Colon (tissue), 2 donors: ENCODE data around the gene HOXA11.

Source experiments
- FAIRE-seq: peaks from 2 replicates; lab custom pipeline; 2012; peaks lifted over from hg19 to GRCh38; lab: Jason Lieb, UNC
- donor health status: control.
- donor health status: control.

HOXA11 gene

DNA sequence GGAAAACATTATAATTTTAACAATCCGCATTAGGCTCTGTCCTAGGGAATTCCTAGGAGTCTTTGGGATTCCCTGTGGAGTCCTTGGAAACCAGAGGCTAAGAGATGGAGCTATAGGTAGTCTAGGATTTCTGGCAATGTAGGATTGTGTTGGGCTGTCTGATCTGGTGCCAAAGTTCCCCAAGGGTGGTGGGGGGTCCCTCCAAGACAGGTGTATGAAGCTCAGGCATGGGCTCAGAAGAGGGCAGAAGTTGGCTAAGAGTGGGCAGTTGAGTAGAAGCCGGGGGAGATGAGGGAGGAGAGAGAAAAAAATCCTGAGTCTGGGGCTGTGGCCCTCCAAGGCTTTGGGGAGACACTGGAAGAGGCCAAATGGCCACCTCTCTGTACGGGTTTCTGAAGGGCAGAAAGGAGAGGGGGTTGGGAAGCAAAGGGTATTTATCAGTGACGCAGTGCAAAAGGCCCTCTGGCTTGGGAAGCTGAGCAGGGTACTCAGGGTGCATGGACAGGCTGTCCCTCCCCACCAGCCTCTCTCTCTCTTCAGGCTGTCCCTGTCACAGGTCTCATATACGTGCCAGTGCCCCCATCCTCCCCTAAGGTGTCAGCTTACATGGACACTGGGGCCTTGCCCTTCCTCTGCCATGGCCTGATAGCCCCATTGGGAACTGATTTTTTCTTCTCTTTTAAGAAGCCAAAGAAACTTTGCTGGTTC, 38.4 kb downstream of the HOXA11 start:
- no peak for FAIRE-seq

DNA sequence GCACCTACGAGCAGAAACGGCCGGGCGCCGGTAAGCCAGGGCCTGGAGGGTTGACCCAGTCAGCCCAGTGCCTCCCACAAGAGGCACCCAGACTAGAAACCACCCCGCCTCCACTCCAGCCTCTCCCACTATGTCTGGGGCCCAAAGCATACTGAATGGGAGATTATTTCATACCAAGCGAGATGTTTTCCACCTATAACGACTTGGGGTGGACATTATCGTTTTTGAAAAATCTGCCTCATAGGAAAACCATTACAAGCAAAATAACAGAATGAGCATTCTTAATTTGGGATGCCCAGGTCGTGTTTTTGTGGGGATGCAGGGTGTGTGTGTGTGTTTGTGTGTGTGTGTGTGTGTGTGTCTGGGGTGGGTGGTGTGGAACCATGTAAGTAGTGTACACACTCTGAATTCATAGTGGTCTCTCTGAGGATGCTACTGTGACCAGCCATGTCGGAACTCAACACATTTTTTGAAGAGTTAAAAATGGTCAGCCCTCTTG, 39.1 kb downstream of the HOXA11 start:
- FAIRE-seq, result no peak

DNA sequence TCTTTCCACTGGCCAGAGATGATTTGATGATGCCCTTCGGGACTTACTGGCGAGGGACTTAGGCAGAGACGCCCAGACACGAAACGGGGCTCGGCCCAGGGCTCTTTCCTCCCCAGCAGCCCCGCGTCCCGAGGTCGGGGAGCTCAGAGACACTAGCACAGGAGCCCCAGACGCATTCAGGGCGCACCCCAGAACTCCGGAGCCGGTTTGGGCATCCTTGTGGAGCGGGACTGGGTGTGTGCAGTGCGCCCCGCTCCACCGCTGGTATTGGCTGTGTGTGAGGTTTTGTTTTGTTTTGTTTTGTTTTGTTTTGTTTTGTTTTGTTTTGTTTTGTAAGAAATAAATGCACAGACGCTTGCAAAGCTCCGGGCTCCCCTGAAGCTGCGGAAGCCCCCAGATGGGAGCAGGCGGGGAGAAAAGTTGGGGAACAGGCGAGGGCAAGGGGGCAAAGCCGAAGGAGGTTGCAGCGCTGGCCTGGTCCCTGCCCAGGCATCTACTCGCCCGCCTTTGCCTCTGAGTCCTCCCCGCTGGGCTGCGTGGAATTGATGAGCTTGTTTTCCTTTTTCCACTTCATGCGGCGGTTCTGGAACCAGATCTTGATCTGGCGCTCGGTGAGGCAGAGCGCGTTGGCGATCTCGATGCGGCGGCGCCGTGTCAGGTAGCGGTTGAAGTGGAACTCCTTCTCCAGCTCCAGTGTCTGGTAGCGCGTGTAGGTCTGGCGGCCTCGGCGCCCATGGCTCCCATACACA, 39.7 kb downstream of the HOXA11 start:
- FAIRE-seq, result no peak

DNA sequence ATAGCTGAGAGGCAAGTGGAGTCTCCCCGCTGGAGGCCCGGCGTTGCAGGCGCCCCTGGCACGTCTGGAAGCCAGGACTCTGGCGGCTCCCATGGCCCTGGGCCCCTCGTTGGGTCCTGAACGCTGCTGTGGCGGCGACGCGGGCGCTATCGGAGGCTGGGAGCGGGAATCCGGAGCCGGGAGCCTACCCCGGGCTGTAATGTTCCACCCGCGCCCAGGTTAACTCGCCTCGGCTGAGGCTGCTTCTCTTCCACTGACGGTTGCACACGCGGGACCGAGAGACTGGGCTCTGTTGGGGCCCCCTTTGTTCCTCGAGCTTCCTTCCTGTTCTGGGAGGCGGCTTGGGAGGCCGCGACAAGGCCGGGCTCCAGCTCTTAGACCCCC, 40.3 kb downstream of the HOXA11 start:
- FAIRE-seq, result no peak

DNA sequence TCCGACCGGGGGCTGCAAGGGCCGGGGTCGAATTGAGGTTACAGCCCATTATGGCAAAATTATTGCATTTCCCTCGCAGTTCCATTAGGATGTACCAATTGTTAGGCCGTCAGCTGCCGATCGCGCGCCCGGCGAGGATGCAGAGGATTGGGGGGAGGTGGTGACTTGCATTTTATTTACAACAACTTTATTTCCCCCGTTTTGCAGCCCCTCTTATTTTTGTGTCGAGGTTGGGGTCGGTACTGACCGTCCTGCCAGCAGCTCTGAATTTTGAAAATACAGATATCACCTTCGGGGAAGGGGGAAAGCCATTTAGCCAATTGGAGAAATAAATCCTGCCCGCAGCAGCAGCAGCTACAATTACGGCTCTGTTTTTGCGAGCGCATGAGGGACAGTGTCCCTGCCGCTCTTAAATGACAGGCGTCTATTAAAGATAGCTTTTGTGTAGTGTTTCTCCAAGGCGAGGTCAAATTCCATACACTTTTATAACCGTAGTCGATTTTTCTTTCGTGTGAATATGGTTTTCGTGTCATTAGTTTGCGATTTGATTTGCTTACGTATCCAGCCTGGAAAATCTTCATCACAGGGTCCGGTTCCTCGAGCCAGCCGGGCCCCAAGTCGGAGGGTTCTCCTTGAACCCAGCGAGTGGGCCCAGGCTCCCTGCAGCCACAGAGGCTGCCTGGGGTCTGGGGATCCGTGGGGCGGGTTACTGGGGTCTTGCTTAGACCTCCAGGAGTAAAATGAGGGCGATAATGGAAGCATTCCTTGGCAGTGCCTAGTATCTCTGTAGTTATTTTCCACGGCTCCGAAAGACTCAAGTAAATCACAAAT, 40.9 kb downstream of the HOXA11 start:
- FAIRE-seq, result no peak

DNA sequence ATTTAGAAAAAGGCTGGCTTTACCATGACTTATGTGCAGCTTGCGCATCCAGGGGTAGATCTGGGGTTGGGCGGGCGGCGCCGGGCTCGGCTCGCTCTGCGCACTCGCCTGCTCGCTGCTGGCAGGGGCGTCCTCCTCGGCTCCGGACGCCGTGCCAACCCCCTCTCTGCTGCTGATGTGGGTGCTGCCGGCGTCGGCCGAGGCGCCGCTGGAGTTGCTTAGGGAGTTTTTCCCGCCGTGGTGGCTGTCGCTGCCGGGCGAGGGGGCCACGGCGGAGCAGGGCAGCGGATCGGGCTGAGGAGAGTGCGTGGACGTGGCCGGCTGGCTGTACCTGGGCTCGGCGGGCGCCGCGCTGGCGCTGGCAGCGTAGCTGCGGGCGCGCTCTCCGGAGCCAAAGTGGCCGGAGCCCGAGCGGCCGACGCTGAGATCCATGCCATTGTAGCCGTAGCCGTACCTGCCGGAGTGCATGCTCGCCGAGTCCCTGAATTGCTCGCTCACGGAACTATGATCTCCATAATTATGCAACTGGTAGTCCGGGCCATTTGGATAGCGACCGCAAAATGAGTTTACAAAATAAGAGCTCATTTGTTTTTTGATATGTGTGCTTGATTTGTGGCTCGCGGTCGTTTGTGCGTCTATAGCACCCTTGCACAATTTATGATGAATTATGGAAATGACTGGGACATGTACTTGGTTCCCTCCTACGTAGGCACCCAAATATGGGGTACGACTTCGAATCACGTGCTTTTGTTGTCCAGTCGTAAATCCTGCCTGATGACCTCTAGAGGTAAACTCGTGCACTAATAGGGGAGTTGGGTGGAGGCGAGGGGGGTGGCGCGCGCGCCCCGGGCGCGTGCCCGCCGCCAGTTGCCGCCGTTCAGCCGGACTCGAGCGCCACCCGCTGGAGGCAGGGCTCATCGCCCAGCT, 41.7 kb downstream of the HOXA11 start, which contains the start of gene HOXA5:
Gene HOXA5, minus strand, starts transcription at position 659 of the 927 bp plus-strand sequence. Its CDS starts 74 bp downstream, at position 585.
- FAIRE-seq, result no peak

DNA sequence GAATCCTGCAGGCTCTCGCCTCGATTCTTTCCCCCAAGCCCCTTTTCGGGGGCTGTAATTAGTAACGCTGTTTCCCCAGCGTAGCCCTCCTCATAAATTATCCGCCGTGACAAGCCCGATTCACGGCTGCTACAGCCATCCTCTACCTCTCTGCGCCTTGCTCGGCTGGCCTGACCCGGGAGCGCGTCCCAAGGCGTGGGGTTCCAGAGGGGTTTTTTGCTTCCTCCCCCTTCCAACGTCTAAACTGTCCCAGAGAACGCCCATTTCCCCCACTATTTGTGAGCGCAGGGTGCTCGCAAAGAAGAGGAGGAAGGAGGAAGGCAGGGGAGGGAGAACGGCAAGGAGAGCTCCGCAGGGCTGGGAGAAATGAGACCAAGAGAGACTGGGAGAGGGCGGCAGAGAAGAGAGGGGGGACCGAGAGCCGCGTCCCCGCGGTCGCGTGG, 42.4 kb downstream of the HOXA11 start:
- FAIRE-seq, result no peak

DNA sequence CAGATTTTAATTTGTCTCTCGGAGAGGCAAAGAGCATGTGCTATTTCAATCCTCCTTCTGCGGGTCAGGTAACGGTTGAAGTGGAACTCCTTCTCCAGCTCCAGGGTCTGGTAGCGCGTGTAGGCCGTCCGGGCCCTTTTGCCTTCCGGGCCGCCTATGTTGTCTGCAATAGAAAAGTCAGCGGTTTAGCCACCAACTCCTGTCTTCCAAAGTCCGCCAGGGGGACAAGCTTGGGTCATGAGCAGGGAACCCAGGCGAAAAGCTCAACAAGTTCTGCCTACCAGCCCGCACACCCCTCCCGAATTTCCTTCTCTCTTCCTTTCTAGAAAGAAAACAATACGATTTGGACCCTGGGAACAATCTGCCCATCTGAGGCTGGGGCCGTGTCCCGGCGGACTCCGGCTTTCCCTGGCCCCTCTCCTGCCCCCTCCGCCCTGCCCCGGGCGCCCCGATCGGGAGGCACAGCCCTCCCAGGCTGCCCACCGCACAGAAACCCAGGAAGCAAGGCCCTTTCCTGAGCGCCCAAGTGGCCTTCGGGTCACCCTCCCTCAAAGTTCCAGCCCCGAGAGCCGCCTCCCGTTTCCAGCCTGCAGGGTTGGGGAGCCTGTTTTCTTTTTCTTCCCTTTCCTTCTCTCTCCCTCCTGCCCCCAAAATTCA, 43.0 kb downstream of the HOXA11 start:
- no peak for FAIRE-seq

DNA sequence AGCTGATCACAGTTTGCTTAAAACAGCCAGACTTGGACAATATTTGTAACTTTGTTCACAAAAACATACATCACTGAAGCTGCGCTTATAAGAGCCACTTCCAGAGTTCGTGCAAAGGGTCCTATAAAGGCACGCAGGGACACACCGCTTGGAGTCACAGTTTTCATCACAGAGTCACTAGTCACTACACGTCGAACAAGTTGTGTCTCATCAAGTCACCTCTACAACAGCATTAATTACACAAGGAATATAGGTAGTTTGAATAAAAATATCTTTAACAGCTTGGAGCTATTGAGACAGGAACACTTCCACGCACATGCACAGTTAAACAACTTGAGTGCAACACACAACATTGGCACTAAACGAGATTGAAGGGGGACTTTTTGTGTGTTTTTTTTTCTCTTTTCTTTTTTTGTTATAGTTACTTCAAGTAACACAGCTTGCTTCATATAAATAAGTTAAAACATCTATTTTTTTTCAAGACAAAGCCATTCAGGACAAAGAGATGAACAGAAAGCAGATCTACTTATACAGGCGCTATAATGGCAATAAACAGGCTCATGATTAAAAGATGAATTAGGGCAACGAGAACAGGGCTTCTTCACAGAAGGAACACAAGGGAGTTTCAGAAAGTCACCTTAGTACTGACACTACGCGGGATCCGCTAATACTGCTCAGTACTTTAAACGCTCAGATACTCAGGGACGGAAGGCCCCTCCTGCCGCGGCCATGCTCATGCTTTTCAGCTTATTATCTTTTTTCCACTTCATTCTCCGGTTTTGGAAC, 43.7 kb downstream of the HOXA11 start:
- FAIRE-seq, result no peak

DNA sequence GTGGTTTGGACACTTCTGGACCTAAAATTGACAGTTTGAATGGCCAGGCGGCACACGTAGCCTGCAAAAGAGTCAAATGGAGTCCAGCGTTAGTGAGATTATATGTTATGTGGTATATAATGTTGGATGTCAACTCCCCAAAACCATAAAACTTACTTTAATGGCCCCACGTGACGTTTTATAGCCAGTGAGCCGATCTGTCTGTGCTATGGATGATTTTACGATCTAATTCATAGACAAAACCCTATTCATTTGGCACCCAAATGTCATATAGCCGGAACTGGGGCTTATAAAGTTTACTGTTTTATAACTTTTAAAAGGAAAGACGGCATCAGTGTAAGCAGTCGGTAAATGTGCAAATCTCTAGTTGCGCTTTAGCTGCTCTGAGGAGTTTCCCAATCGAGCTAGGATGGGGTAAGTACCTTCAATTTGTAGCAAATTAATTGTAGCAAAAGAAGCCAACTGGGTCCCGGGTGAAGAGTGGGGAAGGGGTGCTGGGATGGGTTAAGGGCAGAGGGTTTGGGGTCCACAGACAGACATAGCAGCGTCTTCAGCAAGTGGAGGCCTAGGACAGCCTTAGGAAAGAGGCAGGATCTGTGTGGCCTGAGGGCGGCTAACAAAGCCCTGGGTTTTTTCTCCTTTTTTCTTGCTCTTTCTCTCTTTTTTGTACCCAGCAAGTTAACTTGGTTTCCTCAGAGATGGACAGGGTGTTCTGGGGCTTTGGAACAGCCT, 44.7 kb downstream of the HOXA11 start:
- FAIRE-seq, result peak; percentile 66

DNA sequence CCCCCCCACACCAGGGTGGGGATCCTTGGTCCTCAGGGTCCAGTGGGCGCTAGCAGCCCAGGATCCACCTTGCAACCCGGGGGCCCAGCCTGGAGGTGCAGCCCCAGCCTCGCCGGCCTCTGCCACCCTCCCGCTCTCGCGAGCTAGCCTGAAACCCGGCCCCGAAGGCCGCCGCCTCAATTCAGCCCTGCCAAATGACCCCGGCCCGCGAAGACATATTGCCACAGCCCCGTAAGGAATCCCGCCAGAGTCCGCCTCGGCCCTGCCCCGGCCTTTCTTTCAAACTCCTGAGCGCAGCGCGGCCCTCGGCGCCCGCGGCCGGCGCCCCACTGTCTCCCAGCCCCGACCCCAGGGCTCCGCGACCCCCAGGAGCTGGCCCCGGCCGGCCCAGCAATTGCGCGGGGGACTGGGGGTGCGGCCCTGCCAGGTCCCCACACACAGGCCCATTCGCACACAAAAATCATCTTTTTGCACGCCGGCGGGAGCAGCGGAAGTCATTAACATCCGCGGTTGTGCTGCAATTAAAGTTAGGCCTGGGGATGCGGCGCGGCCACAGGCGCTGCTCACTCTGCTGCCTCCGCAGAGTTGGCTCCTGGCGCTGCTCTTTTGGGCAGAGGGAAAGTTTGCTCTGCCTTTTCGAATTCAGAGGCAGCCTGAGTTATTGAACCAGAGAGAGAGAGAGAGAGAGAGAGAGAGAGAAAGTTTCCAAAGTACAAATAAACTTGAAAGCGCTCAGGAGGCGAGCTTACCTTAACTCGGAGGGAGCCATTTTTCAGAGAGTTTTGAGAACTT, 45.5 kb downstream of the HOXA11 start:
- no peak for FAIRE-seq

DNA sequence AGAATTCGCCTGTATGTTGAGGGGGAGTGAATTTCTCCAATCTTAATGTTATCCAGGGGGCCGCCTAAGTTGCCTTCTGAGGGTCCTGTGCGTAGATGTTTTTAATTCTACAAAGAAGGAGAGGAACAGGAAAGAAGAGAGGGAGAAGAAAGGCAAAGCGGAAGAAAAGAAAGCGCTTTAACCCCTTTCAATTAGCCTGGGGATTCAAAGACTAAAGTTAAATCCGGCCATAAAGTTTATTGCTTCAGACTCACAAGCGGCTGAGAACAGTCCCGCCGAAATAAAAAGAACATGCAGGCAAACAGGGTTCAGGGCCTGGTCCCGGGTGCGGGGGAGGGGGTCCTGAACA, 46.1 kb downstream of the HOXA11 start:
- no peak for FAIRE-seq

DNA sequence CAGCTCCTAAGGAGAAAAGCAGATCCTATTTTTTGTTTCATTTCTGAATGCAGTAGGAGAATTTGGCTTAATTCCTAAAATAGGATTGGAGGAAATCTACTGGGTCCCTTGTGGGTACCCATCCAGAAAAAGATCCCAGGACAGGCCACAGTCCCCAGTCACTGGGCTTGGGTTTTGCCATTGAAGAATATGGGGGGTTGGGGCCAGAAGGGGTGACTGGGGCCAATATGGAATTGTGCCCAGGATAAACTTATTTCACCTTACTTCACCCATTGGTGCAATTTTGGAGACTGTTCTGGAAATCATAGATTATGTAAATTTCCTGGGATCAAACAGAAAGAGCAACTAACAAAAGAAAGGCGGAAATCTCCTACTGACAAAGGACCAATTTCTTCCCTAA, 46.6 kb downstream of the HOXA11 start:
- no peak for FAIRE-seq

DNA sequence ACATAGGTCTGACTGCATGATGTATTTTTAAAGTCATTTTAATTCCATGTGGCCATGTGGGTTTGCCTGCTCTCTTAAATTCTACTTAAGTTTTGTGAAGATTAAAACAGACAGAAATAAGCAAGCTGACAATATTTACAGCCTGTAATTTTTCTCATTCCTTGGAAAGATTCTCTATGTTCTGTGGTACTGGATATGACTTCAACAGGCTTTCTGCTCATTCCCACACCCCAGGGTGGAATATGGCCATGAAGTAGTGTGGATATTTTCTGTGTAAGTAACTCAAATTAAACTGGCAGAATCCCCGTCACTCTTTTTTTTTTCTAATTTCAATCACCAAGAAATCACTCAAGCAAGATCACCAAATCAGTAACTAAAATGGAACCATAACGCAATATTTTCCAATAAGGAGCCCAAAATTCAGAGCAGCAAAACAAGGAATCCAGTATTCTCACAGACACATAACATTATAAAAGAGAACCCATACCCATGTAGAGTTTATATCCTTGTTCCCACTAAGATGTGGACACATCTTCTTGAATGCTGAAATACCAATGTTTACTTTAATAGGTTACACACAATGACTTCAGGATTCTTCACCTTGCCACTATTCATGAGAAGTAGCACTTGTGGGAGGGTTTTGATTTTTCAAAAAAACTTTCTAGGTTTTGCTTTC, 47.3 kb downstream of the HOXA11 start:
- no peak for FAIRE-seq

DNA sequence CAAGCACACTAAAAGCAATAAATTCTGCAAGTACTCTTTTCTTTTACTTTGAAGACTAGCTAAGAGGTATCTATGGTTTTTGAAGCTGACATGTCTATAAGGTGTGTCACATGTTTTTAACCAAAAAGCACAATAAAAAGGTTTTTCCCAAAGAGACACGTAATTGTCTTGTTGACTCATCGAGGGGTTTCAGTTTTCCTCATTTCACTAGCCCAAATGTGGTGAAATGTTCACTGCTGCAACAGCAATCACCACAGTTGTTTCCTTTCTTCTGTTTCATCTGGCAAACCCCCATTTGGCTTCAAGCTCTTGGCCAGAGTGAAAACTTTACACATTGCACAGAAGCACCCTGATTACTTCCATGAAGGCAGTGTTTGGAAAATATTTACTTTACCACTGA, 50.6 kb downstream of the HOXA11 start:
- no peak for FAIRE-seq

DNA sequence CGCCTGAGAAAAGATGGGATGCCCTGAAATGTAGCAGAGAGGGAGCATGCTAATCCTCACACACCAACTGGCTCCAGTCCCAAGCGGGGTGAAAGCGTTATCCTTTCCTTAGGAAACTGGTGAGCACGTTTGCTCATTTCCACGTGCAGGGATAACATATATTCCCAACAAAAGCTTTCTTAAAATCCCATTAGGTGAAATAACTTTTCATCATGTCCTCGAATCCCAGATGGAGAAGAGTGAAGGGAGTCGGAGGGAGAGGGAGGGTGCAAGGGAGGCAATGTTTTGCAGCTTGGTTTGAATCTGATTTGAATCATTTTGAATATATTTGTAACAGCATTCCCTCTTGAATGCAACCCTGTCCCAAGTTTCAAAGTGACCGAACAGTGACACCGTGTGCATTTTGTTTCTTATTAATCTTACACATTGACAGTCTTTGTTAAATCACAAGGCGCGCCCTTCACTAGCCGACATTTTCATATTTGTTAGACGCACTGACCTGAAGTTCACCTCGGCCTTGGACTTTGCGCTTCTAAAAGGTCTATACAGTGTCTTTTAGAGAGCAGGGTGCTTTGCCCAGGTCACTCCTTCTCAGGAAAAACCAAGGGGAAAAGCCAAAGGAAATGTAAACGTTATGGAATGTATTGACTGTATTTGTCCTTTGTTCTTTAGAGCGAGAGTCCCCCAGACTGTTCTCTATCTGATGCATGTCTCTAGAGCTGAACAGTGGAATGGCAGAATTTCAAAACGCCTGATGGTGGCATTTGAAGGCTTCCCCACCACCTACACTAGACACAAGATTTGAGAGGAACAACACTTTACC, 51.4 kb downstream of the HOXA11 start:
- no peak for FAIRE-seq

DNA sequence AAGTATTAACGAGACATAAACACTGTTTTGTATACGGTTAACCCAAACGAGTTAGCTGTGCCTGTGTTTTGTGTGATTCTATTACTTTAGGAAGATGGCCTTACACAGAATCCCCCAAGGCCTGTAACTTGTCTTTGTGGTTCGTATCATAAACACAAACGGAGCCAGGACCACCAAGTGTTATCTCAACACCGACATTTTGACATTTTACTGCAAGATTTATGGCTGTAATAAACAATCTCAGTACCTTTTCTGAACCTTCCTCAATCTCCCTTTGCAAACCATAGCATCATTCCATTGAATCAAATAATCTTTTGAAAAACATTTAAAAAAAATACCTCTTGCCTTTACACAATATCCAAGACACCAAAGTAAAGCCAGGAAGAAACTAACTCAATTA, 52.1 kb downstream of the HOXA11 start:
- FAIRE-seq, result no peak
